ENCODE measurements around the gene ZFPL1.

The ZFPL1 gene

GRCh38 chr11:65083834-65084597 is at the start of gene ZFPL1, which contains the start of gene CDCA5:
TSS of gene ZFPL1 (plus strand) at chr11:65084222. CDS start at chr11:65084699, 477 bp downstream.
TSS of gene CDCA5 (minus strand) at chr11:65084040. CDS start at chr11:65083978, 62 bp downstream.
- DNase-seq (ENCODE audit: low read depth in 1 of 2, low spot score in 1 of 2): peak; percentile 89 to 93

GRCh38 chr11:65034423-65034822 is 49.6 kb upstream of the ZFPL1 start:
- no peak for DNase-seq (ENCODE audit: low read depth in 1 of 2, low spot score in 1 of 2)

- no peak for DNase-seq (ENCODE audit: low read depth in 1 of 2, low spot score in 1 of 2)
Measured at GRCh38 chr11:65035579-65035978, 48.4 kb upstream of the ZFPL1 start.

- DNase-seq (ENCODE audit: low read depth in 1 of 2, low spot score in 1 of 2): no peak
Measured at GRCh38 chr11:65036931-65037330, 47.1 kb upstream of the ZFPL1 start.

GRCh38 chr11:65040520-65040846 is 43.5 kb upstream of the ZFPL1 start:
- no peak for DNase-seq (ENCODE audit: low read depth in 1 of 2, low spot score in 1 of 2)

- DNase-seq (ENCODE audit: low read depth in 1 of 2, low spot score in 1 of 2): peak; percentile 71 to 75
Measured at GRCh38 chr11:65040847-65041622, 43.0 kb upstream of the ZFPL1 start, which contains the start of gene SAC3D1. TSS of gene SAC3D1 (plus strand) at chr11:65041210. CDS start at chr11:65041293, 83 bp downstream.

GRCh38 chr11:65042891-65043290 is 41.1 kb upstream of the ZFPL1 start:
- DNase-seq (ENCODE audit: low read depth in 1 of 2, low spot score in 1 of 2): no peak

- no peak for DNase-seq (ENCODE audit: low read depth in 1 of 2, low spot score in 1 of 2)
Measured at GRCh38 chr11:65043881-65044501, 40.0 kb upstream of the ZFPL1 start.

- no peak for DNase-seq (ENCODE audit: low read depth in 1 of 2, low spot score in 1 of 2)
Measured at GRCh38 chr11:65045061-65045460, 39.0 kb upstream of the ZFPL1 start.

- no peak for DNase-seq (ENCODE audit: low read depth in 1 of 2, low spot score in 1 of 2)
Measured at GRCh38 chr11:65045728-65046127, 38.3 kb upstream of the ZFPL1 start.

GRCh38 chr11:65047581-65048422 is 36.2 kb upstream of the ZFPL1 start:
- peak in 1 of 2 donors; percentile 16 for DNase-seq (ENCODE audit: low read depth in 1 of 2, low spot score in 1 of 2)

GRCh38 chr11:65051398-65051858 is 32.6 kb upstream of the ZFPL1 start:
- no peak for DNase-seq (ENCODE audit: low read depth in 1 of 2, low spot score in 1 of 2)

- no peak for DNase-seq (ENCODE audit: low read depth in 1 of 2, low spot score in 1 of 2)
Measured at GRCh38 chr11:65053827-65054508, 30.1 kb upstream of the ZFPL1 start.

GRCh38 chr11:65055538-65055937 is 28.5 kb upstream of the ZFPL1 start:
- no peak for DNase-seq (ENCODE audit: low read depth in 1 of 2, low spot score in 1 of 2)

GRCh38 chr11:65056999-65057398 is 27.0 kb upstream of the ZFPL1 start:
- DNase-seq (ENCODE audit: low read depth in 1 of 2, low spot score in 1 of 2): no peak

- no peak for DNase-seq (ENCODE audit: low read depth in 1 of 2, low spot score in 1 of 2)
Measured at GRCh38 chr11:65057526-65057925, 26.5 kb upstream of the ZFPL1 start.

- DNase-seq (ENCODE audit: low read depth in 1 of 2, low spot score in 1 of 2): no peak
Measured at GRCh38 chr11:65058012-65058411, 26.0 kb upstream of the ZFPL1 start.

- no peak for DNase-seq (ENCODE audit: low read depth in 1 of 2, low spot score in 1 of 2)
Measured at GRCh38 chr11:65058419-65059054, 25.5 kb upstream of the ZFPL1 start, which contains the start of gene NAALADL1. TSS of gene NAALADL1 (minus strand) at chr11:65058553. CDS start at chr11:65058521, 32 bp downstream.

- no peak for DNase-seq (ENCODE audit: low read depth in 1 of 2, low spot score in 1 of 2)
Measured at GRCh38 chr11:65059523-65059922, 24.5 kb upstream of the ZFPL1 start.

Measured in stimulated activated CD4-positive, alpha-beta T cell treated with anti-CD3 and anti-CD28 coated beads, Interleukin-15, amount 100 ng/mL, for 1 hour (primary cell).